SK-N-SH (cell line): ENCODE data around the gene TERT. TPM values are rescaled to one million over a fixed set of nuclear protein-coding genes. Genes with fewer than 3 reads are reported as not detected.

Source experiments
- CTCF ChIA-PET: fragments of 300-600, 350-600 bp; formaldehyde crosslinking; extraction: SDS; loops from one replicate; lab custom pipeline; 2021; lab: Yijun Ruan, JAX
- POLR2A ChIA-PET: fragments of 350-600 bp; sonication (Branson Sonifier 250); formaldehyde crosslinking; extraction: SDS; loops from one replicate; lab custom pipeline; 2020; ENCODE audit warnings: antibody characterized with exemption, inconsistent platforms; lab: Yijun Ruan, JAX
- DNase-seq: peaks from one replicate; pipeline ENCODE4 v3.0.0; 2012
- H2AFZ ChIP-seq: fragments of 200-600 bp; sonication (generic); 2 replicates; pipeline ENCODE4 v1.8.1; 2016; ENCODE audit warnings: antibody characterized with exemption, mild to moderate bottlenecking, low read depth
- H3F3A ChIP-seq: fragments of 200-600 bp; sonication (generic); replicated peaks from 2 replicates; pipeline ENCODE3; 2016; ENCODE audit warnings: antibody characterized with exemption, mild to moderate bottlenecking; ENCODE audit not compliant: insufficient read depth
- H3K27ac ChIP-seq, 2 experiments: fragments of 200-500 bp in 1 of 2; fragments of 200-600 bp in 1 of 2; sonication (Bioruptor generic) in 1 of 2; sonication (generic), shearing (Covaris generic) in 1 of 2; 2 replicates each; pipeline versions ENCODE4 v1.5.1 to v1.6.1; 2014 to 2016; ENCODE audit warnings: low read depth in 2 of 2, inconsistent platforms in 1 of 2, low read length in 1 of 2, mild to moderate bottlenecking in 1 of 2, mixed read lengths in 1 of 2
- H3K27me3 ChIP-seq: fragments of 200-600 bp; sonication (generic), shearing (Covaris generic); 2 replicates; pipeline ENCODE4 v1.6.1; 2016; ENCODE audit warnings: mixed run types; ENCODE audit not compliant: insufficient read depth
- H3K36me3 ChIP-seq, 2 experiments: fragments of 200-500 bp in 1 of 2; fragments of 200-600 bp in 1 of 2; sonication (Bioruptor generic) in 1 of 2; sonication (generic) in 1 of 2; replicated peaks in 1 of 2; 2 replicates each; pipeline versions ENCODE3 to v1.5.1; 2014 to 2016; ENCODE audit warnings: low read length in 1 of 2, mild to moderate bottlenecking in 1 of 2; ENCODE audit not compliant: insufficient read depth in 2 of 2, control insufficient read depth in 1 of 2
- H3K4me1 ChIP-seq, 2 experiments: fragments of 200-500 bp in 1 of 2; fragments of 200-600 bp in 1 of 2; sonication (Bioruptor generic) in 1 of 2; sonication (generic), shearing (Covaris generic) in 1 of 2; 2 replicates each; pipeline versions ENCODE4 v1.5.1 to v1.6.1; 2014 to 2016; ENCODE audit warnings: low read depth in 1 of 2, low read length in 1 of 2, mixed run types in 1 of 2; ENCODE audit not compliant: insufficient read depth in 2 of 2, control insufficient read depth in 1 of 2
- H3K4me2 ChIP-seq: fragments of 200-600 bp; sonication (generic), shearing (Covaris generic); 2 replicates; pipeline ENCODE4 v1.6.1; 2017; ENCODE audit warnings: mixed run types
- H3K4me3 ChIP-seq, 2 experiments: fragments of 200-500 bp in 1 of 2; fragments of 200-600 bp in 1 of 2; sonication (Bioruptor generic) in 1 of 2; sonication (generic), shearing (Covaris generic) in 1 of 2; 2 replicates each; pipeline versions ENCODE4 v1.5.1 to v1.8.1; 2014 to 2016; ENCODE audit warnings: low read depth in 2 of 2, inconsistent platforms in 1 of 2, low read length in 1 of 2, mild to moderate bottlenecking in 1 of 2, mixed read lengths in 1 of 2, moderate library complexity in 1 of 2
- H3K79me2 ChIP-seq: fragments of 200-600 bp; sonication (generic); 2 replicates; pipeline ENCODE4 v1.8.1; 2017; ENCODE audit warnings: mild to moderate bottlenecking; ENCODE audit not compliant: insufficient read depth
- H3K9ac ChIP-seq: fragments of 200-600 bp; sonication (generic); 2 replicates; pipeline ENCODE4 v1.6.1; 2017; ENCODE audit warnings: mixed run types
- H3K9me2 ChIP-seq: fragments of 200-600 bp; sonication (generic); 2 replicates; pipeline ENCODE4 v1.6.1; 2017; ENCODE audit warnings: mixed run types
- H3K9me3 ChIP-seq: fragments of 200-600 bp; sonication (generic); 2 replicates; pipeline ENCODE4 v1.6.1; 2017; ENCODE audit warnings: mixed run types, mild to moderate bottlenecking, moderate library complexity
- H4K20me1 ChIP-seq: fragments of 200-600 bp; sonication (generic); 2 replicates; pipeline ENCODE4 v1.6.1; 2017; ENCODE audit warnings: mild to moderate bottlenecking, mixed run types; ENCODE audit not compliant: insufficient read depth
- EZH2phosphoT487 ChIP-seq: fragments of 200-600 bp; sonication (generic); IDR thresholded peaks from 2 replicates; pipeline ENCODE4 v1.6.1; 2017; ENCODE audit warnings: low read depth, mixed run types, mild to moderate bottlenecking, antibody characterized with exemption, moderate library complexity, borderline replicate concordance
- FOXM1 ChIP-seq: IDR thresholded peaks from 2 replicates; pipeline ENCODE4 v1.4.0; 2012; ENCODE audit warnings: low read depth, mild to moderate bottlenecking
- GATA2 ChIP-seq: sonication (generic); formaldehyde crosslinking; IDR thresholded peaks from 2 replicates; pipeline ENCODE4 v1.5.0; 2020; ENCODE audit warnings: mild to moderate bottlenecking, missing genetic modification reagents
- POLR2AphosphoS5 ChIP-seq: IDR thresholded peaks from 2 replicates; pipeline ENCODE4 v1.6.1; 2012; ENCODE audit warnings: low read depth, low read length
- RFX5 ChIP-seq: IDR thresholded peaks from 2 replicates; pipeline ENCODE4 v1.6.1; 2012; ENCODE audit warnings: mild to moderate bottlenecking, improper control_type of control experiment, low read length
- RXRA ChIP-seq: IDR thresholded peaks from 2 replicates; pipeline ENCODE4 v1.4.0; 2012; ENCODE audit warnings: low read depth, mild to moderate bottlenecking, borderline replicate concordance
- SIN3A ChIP-seq: IDR thresholded peaks from 2 replicates; pipeline ENCODE4 v1.6.1; 2012; ENCODE audit warnings: low read depth, mild to moderate bottlenecking, low read length, moderate library complexity, borderline replicate concordance
- TCF12 ChIP-seq: IDR thresholded peaks from 2 replicates; pipeline ENCODE4 v1.4.0; 2012
- USF1 ChIP-seq: IDR thresholded peaks from 2 replicates; pipeline ENCODE4 v1.4.0; 2012; ENCODE audit warnings: low read depth, borderline replicate concordance
- WGBS: methylation state at CpG from one replicate; pipeline ENCODE4 v1.1.6; 2017; ENCODE audit warnings: low lambda C conversion rate; 5-methylcytosine and 5-hydroxymethylcytosine counted together
- polyA plus RNA-seq, 3 experiments: library from polyadenylated mRNA; depleted of rRNA; stranded (reverse); fragments of >200 nt; gene quantifications; 2 replicates each; pipeline ENCODE4 v1.2.3, GENCODE V29; 2012
- TF ChIP-seq, protein P1 (sequence below): IDR thresholded peaks from 2 replicates; pipeline ENCODE4 v1.6.1; 2012; ENCODE audit warnings: mild to moderate bottlenecking, low read depth, low read length, moderate library complexity
- TF ChIP-seq, protein P2 (sequence below): fragments of 200-600 bp; sonication (generic); IDR thresholded peaks from 2 replicates; pipeline ENCODE4 v1.6.1; 2017; ENCODE audit warnings: antibody characterized with exemption, mild to moderate bottlenecking, moderate library complexity
- TF ChIP-seq, protein P3 (sequence below): fragments of 150-350 bp; IDR thresholded peaks from 2 replicates; pipeline ENCODE4 v1.6.1; 2017; ENCODE audit warnings: antibody characterized with exemption, low read length, low read depth, borderline replicate concordance

TERT gene
- polyA plus RNA-seq, 1 of the 3 experiments (the other 2 are of a cell fraction), result 2.4 TPM

DNA sequence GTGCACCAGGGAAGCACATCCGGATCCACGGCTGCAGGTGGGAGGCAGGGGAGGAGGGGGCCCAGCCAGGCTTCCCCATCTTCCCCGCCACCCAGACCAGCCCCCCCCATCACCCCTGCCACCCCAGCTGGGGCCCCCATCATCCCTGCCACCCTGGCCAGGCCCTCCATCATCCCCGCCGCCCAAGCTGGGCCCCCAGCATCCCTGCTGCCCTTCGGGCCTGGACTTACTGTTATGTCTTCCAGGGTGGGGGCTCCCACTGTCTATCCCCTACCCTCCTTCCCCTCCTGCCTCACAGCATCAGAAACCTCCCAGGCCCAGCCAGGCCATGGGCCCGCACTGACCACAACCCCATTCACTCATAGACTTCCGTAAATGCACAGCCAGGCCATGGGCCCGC, 42.2 kb downstream of the TERT start:
- no peak overlapping the region for H3K9ac ChIP-seq

More for the DNA sequence above, 42.2 kb downstream of the TERT start:
- H3K27ac ChIP-seq, result no peak overlapping the region
- no peak for TF ChIP-seq TCF12
- TF ChIP-seq, protein P1, sequence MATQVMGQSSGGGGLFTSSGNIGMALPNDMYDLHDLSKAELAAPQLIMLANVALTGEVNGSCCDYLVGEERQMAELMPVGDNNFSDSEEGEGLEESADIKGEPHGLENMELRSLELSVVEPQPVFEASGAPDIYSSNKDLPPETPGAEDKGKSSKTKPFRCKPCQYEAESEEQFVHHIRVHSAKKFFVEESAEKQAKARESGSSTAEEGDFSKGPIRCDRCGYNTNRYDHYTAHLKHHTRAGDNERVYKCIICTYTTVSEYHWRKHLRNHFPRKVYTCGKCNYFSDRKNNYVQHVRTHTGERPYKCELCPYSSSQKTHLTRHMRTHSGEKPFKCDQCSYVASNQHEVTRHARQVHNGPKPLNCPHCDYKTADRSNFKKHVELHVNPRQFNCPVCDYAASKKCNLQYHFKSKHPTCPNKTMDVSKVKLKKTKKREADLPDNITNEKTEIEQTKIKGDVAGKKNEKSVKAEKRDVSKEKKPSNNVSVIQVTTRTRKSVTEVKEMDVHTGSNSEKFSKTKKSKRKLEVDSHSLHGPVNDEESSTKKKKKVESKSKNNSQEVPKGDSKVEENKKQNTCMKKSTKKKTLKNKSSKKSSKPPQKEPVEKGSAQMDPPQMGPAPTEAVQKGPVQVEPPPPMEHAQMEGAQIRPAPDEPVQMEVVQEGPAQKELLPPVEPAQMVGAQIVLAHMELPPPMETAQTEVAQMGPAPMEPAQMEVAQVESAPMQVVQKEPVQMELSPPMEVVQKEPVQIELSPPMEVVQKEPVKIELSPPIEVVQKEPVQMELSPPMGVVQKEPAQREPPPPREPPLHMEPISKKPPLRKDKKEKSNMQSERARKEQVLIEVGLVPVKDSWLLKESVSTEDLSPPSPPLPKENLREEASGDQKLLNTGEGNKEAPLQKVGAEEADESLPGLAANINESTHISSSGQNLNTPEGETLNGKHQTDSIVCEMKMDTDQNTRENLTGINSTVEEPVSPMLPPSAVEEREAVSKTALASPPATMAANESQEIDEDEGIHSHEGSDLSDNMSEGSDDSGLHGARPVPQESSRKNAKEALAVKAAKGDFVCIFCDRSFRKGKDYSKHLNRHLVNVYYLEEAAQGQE, result no peak
- TF ChIP-seq, protein P2, sequence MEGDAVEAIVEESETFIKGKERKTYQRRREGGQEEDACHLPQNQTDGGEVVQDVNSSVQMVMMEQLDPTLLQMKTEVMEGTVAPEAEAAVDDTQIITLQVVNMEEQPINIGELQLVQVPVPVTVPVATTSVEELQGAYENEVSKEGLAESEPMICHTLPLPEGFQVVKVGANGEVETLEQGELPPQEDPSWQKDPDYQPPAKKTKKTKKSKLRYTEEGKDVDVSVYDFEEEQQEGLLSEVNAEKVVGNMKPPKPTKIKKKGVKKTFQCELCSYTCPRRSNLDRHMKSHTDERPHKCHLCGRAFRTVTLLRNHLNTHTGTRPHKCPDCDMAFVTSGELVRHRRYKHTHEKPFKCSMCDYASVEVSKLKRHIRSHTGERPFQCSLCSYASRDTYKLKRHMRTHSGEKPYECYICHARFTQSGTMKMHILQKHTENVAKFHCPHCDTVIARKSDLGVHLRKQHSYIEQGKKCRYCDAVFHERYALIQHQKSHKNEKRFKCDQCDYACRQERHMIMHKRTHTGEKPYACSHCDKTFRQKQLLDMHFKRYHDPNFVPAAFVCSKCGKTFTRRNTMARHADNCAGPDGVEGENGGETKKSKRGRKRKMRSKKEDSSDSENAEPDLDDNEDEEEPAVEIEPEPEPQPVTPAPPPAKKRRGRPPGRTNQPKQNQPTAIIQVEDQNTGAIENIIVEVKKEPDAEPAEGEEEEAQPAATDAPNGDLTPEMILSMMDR, result no peak
- no peak for TF ChIP-seq FOXM1
- TF ChIP-seq, protein P3, sequence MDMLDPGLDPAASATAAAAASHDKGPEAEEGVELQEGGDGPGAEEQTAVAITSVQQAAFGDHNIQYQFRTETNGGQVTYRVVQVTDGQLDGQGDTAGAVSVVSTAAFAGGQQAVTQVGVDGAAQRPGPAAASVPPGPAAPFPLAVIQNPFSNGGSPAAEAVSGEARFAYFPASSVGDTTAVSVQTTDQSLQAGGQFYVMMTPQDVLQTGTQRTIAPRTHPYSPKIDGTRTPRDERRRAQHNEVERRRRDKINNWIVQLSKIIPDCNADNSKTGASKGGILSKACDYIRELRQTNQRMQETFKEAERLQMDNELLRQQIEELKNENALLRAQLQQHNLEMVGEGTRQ, result no peak
- no peak for TF ChIP-seq RXRA
- no peak for TF ChIP-seq RFX5
- no peak for TF ChIP-seq POLR2AphosphoS5
- TF ChIP-seq GATA2, result no peak
- TF ChIP-seq EZH2phosphoT487, result no peak
- TF ChIP-seq SIN3A, result no peak
- TF ChIP-seq USF1, result no peak
- no peak overlapping the region for H3K4me2 ChIP-seq
- no peaks in the 10 kb centered on the region for H3K9me3 ChIP-seq
- no peak overlapping the region for H3K4me3 ChIP-seq
- H3K4me1 ChIP-seq, result no peaks in the 10 kb centered on the region
- no peaks in the 10 kb centered on the region for H3K36me3 ChIP-seq
- no peaks in the 10 kb centered on the region for H3K79me2 ChIP-seq
- ChIA-PET POLR2A (no interaction called here), CTCF (no interaction called here)
- no peak for DNase-seq
- H3F3A ChIP-seq, result no peaks in the 10 kb centered on the region
- H3K9me2 ChIP-seq, result no peaks in the 10 kb centered on the region
- H2AFZ ChIP-seq, result no peak overlapping the region
- H3K27me3 ChIP-seq, result no peaks in the 10 kb centered on the region
- H4K20me1 ChIP-seq, result no peaks in the 10 kb centered on the region
- WGBS, result 82% methylated on average over 9 of the region's 9 CpGs
